T-cell (primary cell): ENCODE measurements around the gene TRIP12. TPM values are rescaled to one million over a fixed set of nuclear protein-coding genes. Genes with fewer than 3 reads are reported as not detected.

Source experiments
- ATAC-seq, 4 experiments: fragments of 200-7000 bp in 3 of 4; fragments of 150-1000 bp in 1 of 4; cut with Tn5 transposase; replicated peaks in 1 of 4; 1 replicate in 3 of 4; 2 replicates in 1 of 4; pipeline ENCODE4 v1.10.0; 2021; ENCODE audit warnings: moderate library complexity in 3 of 4, mild to moderate bottlenecking in 2 of 4, moderate number of reproducible peaks in 1 of 4
- CTCF ChIA-PET, 2 donors: fragments of 300-600 bp; sonication (Branson Sonifier 250); formaldehyde crosslinking; loops; one replicate each; lab custom pipeline; 2022; ENCODE audit warnings: antibody characterized with exemption in 2 of 2; lab: Charles Lee
- POLR2A ChIA-PET, 2 donors: fragments of 300-600 bp; sonication (Branson Sonifier 250); formaldehyde crosslinking; loops; one replicate each; lab custom pipeline; 2022; ENCODE audit warnings: antibody characterized with exemption in 2 of 2; lab: Charles Lee
- DNase-seq, 35 experiments: peaks; one replicate each; pipeline versions ENCODE4 v3.0.0 to v3.0.0-alpha.2; 2013 to 2023
- H3K27ac ChIP-seq: one replicate; pipeline ENCODE4 v1.5.1; 2013; ENCODE audit warnings: low read length
- H3K27me3 ChIP-seq, 2 experiments: replicated peaks in 1 of 2; 1 replicate in 1 of 2; 2 replicates in 1 of 2; pipeline versions ENCODE4 v1.6.1 to v1.7.0; 2013; ENCODE audit warnings: low read length in 1 of 2, mixed read lengths in 1 of 2; ENCODE audit not compliant: control insufficient read depth in 2 of 2, insufficient read depth in 2 of 2; ENCODE audit errors: extremely low read depth in 1 of 2
- H3K36me3 ChIP-seq, 2 donors: 1 replicate in 1 of 2; 2 replicates in 1 of 2; pipeline versions ENCODE4 v1.6.1 to v1.7.0; 2013; ENCODE audit warnings: low read length in 1 of 2; ENCODE audit not compliant: control insufficient read depth in 2 of 2, insufficient read depth in 1 of 2; ENCODE audit errors: extremely low read depth in 1 of 2
- H3K4me1 ChIP-seq, 2 experiments: 1 replicate in 1 of 2; 2 replicates in 1 of 2; pipeline versions ENCODE4 v1.6.1 to v1.7.0; 2013; ENCODE audit warnings: low read length in 2 of 2, mixed read lengths in 1 of 2; ENCODE audit not compliant: insufficient read depth in 2 of 2, control insufficient read depth in 1 of 2; ENCODE audit errors: extremely low read depth in 1 of 2
- H3K4me3 ChIP-seq, 2 donors: 1 replicate in 1 of 2; 2 replicates in 1 of 2; pipeline versions ENCODE4 v1.5.1 to v1.7.0; 2013; ENCODE audit warnings: mild to moderate bottlenecking in 2 of 2, low read length in 1 of 2, moderate library complexity in 1 of 2; ENCODE audit not compliant: control insufficient read depth in 1 of 2; ENCODE audit errors: extremely low read depth in 1 of 2
- H3K9me3 ChIP-seq: 2 replicates; pipeline ENCODE4 v1.7.0; 2013
- H3K27ac Mint-ChIP-seq, 2 donors: one replicate each; pipeline ENCODE4 v1.8.0; 2020 to 2021; ENCODE audit warnings: mild to moderate bottlenecking in 2 of 2, mixed read lengths in 2 of 2
- H3K27me3 Mint-ChIP-seq, 2 donors: one replicate each; pipeline ENCODE4 v1.8.0; 2021 to 2022; ENCODE audit warnings: mixed read lengths in 2 of 2
- H3K36me3 Mint-ChIP-seq: one replicate; pipeline ENCODE4 v1.8.0; 2021; ENCODE audit warnings: mixed read lengths
- H3K4me1 Mint-ChIP-seq, 3 donors: one replicate each; pipeline ENCODE4 v1.8.0; 2020 to 2022; ENCODE audit warnings: mixed read lengths in 3 of 3, mild to moderate bottlenecking in 1 of 3
- H3K4me3 Mint-ChIP-seq, 3 donors: one replicate each; pipeline ENCODE4 v1.8.0; 2020 to 2022; ENCODE audit warnings: mild to moderate bottlenecking in 3 of 3, mixed read lengths in 3 of 3, moderate library complexity in 3 of 3
- H3K9me3 Mint-ChIP-seq, 3 donors: one replicate each; pipeline ENCODE4 v1.8.0; 2020 to 2022; ENCODE audit warnings: mixed read lengths in 3 of 3
- WGBS: methylation state at CpG from one replicate; pipeline ENCODE4 v1.1.5; 2013; ENCODE audit warnings: missing lambda C conversion rate; ENCODE audit not compliant: insufficient coverage; 5-methylcytosine and 5-hydroxymethylcytosine counted together
- total RNA-seq, 35 experiments: library from RNA in 6 of 35; stranded (reverse) in 6 of 35; fragments of 120-200 nt in 1 of 35; gene quantifications; one replicate each; pipeline versions ENCODE4 v1.2.1 to v1.2.4 and lab custom pipeline; 2013 to 2026

The TRIP12 gene
- total RNA-seq, 5 donors from 2014 or later (not counting 1 experiment from before 2014, with no cell fraction given): 185 to 219 (median 192) TPM

GRCh38 chr2:229955663-229956062, 33.9 kb upstream of the TRIP12 start:
- H3K4me1 ChIP-seq: no peaks in the 10 kb centered on the region
- H3K36me3 ChIP-seq: no peaks in the 10 kb centered on the region
- CTCF ChIA-PET: no interaction called here
- Mint-ChIP-seq H3K9me3 (no peaks in the 10 kb centered on the region), H3K27ac (no peak overlapping the region), H3K36me3 (no peaks in the 10 kb centered on the region), H3K27me3 (no peaks in the 10 kb centered on the region), H3K4me1 (no peaks in the 10 kb centered on the region), H3K4me3 (no peak overlapping the region)
- no peak for DNase-seq
- no peak overlapping the region for H3K4me3 ChIP-seq
- no CpG with 5 or more reads among the region's 1 CpG for WGBS
- POLR2A ChIA-PET: no interaction called here
- no peaks in the 10 kb centered on the region for H3K27me3 ChIP-seq
- ATAC-seq: no peak
- no peak overlapping the region for H3K27ac ChIP-seq
- no peaks in the 10 kb centered on the region for H3K9me3 ChIP-seq

GRCh38 chr2:229952256-229952835, 30.5 kb upstream of the TRIP12 start:
- Mint-ChIP-seq H3K9me3 (no peaks in the 10 kb centered on the region), H3K27me3 (no peaks in the 10 kb centered on the region), H3K4me1 (peaks cover 0 to 2% (median 0%) of the 10 kb centered on the region in 3 donors), H3K36me3 (no peaks in the 10 kb centered on the region), H3K4me3 (no peak overlapping the region), H3K27ac (no peak overlapping the region)
- Histone ChIP-seq H3K4me3 (no peak overlapping the region), H3K27me3 (no peaks in the 10 kb centered on the region), H3K27ac (no peak overlapping the region), H3K4me1 (no peaks in the 10 kb centered on the region), H3K36me3 (no peaks in the 10 kb centered on the region), H3K9me3 (no peaks in the 10 kb centered on the region)
- ATAC-seq (no peak), DNase-seq (no peak)
- WGBS: 95% methylated on average over 6 of the region's 6 CpGs
- ChIA-PET POLR2A (no interaction called here), CTCF (no interaction called here)

- POLR2A ChIA-PET: no interaction called here
These were observed 25.7 kb upstream of the TRIP12 start for GRCh38 chr2:229947544-229947943.

GRCh38 chr2:229945975-229946374, 24.2 kb upstream of the TRIP12 start:
- no peak for DNase-seq
- 91% methylated on average over 6 of the region's 8 CpGs for WGBS
- peaks cover 0 to 5% (median 2%) of the 10 kb centered on the region in 3 donors for H3K4me1 Mint-ChIP-seq
- Histone ChIP-seq H3K27me3 (no peaks in the 10 kb centered on the region), H3K4me3 (no peak overlapping the region), H3K9me3 (no peaks in the 10 kb centered on the region), H3K4me1 (no peaks in the 10 kb centered on the region), H3K36me3 (no peaks in the 10 kb centered on the region), H3K27ac (no peak overlapping the region)
- no peak overlapping the region for H3K27ac Mint-ChIP-seq
- H3K4me3 Mint-ChIP-seq: no peak overlapping the region
- H3K36me3 Mint-ChIP-seq: peaks cover 3% of the 10 kb centered on the region
- POLR2A ChIA-PET: interaction anchor here in 1 of 2 donors (0.7 kb wide), 1 partner anchor 46 kb away, joined by 3 read pairs; no protein-coding TSS in a partner anchor
- H3K27me3 Mint-ChIP-seq: no peaks in the 10 kb centered on the region
- no peak for ATAC-seq
- H3K9me3 Mint-ChIP-seq: no peaks in the 10 kb centered on the region
- CTCF ChIA-PET: interaction anchor here (0.6 to 0.9 kb wide), 3 partner anchors 165 to 649 kb away, joined by 3 to 5 read pairs (median 3); no protein-coding TSS in a partner anchor

More at GRCh38 chr2:229947544-229947943, 25.7 kb upstream of the TRIP12 start:
- CTCF ChIA-PET: no interaction called here
- H3K9me3 ChIP-seq: no peaks in the 10 kb centered on the region
- Mint-ChIP-seq H3K36me3 (peaks cover 3% of the 10 kb centered on the region), H3K27ac (no peak overlapping the region), H3K9me3 (no peaks in the 10 kb centered on the region), H3K4me3 (no peak overlapping the region), H3K27me3 (no peaks in the 10 kb centered on the region), H3K4me1 (peaks cover 0 to 5% (median 2%) of the 10 kb centered on the region in 3 donors)
- DNase-seq (no peak), ATAC-seq (no peak)
- 80% methylated on average over 1 of the region's 1 CpG for WGBS
- no peaks in the 10 kb centered on the region for H3K27me3 ChIP-seq
- no peaks in the 10 kb centered on the region for H3K36me3 ChIP-seq
- no peak overlapping the region for H3K27ac ChIP-seq
- no peak overlapping the region for H3K4me3 ChIP-seq
- H3K4me1 ChIP-seq: no peaks in the 10 kb centered on the region

- no peaks in the 10 kb centered on the region for H3K27me3 ChIP-seq
- Mint-ChIP-seq H3K27me3 (no peaks in the 10 kb centered on the region), H3K36me3 (peaks cover 3% of the 10 kb centered on the region), H3K9me3 (no peaks in the 10 kb centered on the region), H3K4me3 (no peak overlapping the region), H3K27ac (no peak overlapping the region), H3K4me1 (peaks cover 0 to 5% (median 2%) of the 10 kb centered on the region in 3 donors)
- ChIA-PET CTCF (interaction anchor here in 1 of 2 donors (0.6 kb wide), 1 partner anchor 216 kb away, joined by 5 read pairs; no protein-coding TSS in a partner anchor), POLR2A (no interaction called here)
- no CpG with 5 or more reads among the region's 5 CpGs for WGBS
- ATAC-seq (no peak), DNase-seq (no peak)
- H3K4me3 ChIP-seq: no peak overlapping the region
- no peaks in the 10 kb centered on the region for H3K4me1 ChIP-seq
- no peak overlapping the region for H3K27ac ChIP-seq
- H3K9me3 ChIP-seq: no peaks in the 10 kb centered on the region
- H3K36me3 ChIP-seq: no peaks in the 10 kb centered on the region
These were observed 22.1 kb upstream of the TRIP12 start for GRCh38 chr2:229943770-229944449.

GRCh38 chr2:229943171-229943570, 21.4 kb upstream of the TRIP12 start:
- Histone ChIP-seq H3K36me3 (no peaks in the 10 kb centered on the region), H3K27me3 (no peaks in the 10 kb centered on the region), H3K4me1 (no peaks in the 10 kb centered on the region), H3K4me3 (no peak overlapping the region), H3K9me3 (no peaks in the 10 kb centered on the region), H3K27ac (no peak overlapping the region)
- no peak for DNase-seq
- POLR2A ChIA-PET: no interaction called here
- H3K9me3 Mint-ChIP-seq: no peaks in the 10 kb centered on the region
- CTCF ChIA-PET: no interaction called here
- no peak overlapping the region for H3K4me3 Mint-ChIP-seq
- H3K27ac Mint-ChIP-seq: no peak overlapping the region
- 80% methylated on average over 1 of the region's 2 CpGs for WGBS
- peaks cover 0 to 5% (median 2%) of the 10 kb centered on the region in 3 donors for H3K4me1 Mint-ChIP-seq
- H3K27me3 Mint-ChIP-seq: no peaks in the 10 kb centered on the region
- ATAC-seq: no peak
- H3K36me3 Mint-ChIP-seq: peaks cover 3% of the 10 kb centered on the region
